Peyer's patch (tissue), 4 donors: ENCODE data around the gene FAM3C. TPM values are rescaled to one million over a fixed set of nuclear protein-coding genes. Genes with fewer than 3 reads are reported as not detected.

Experiments used
- DNase-seq, 3 donors: peaks; one replicate each; pipeline ENCODE4 v3.0.0-alpha.2; 2017 to 2019
- H3K27ac ChIP-seq, 4 donors: fragments of 200-600 bp; sonication (generic); one replicate each; pipeline ENCODE4 v1.5.1; 2016 to 2019
- H3K27me3 ChIP-seq, 2 donors: fragments of 200-600 bp; sonication (generic); one replicate each; pipeline ENCODE4 v1.5.1; 2019
- H3K36me3 ChIP-seq, 3 donors: fragments of 200-600 bp; sonication (generic); one replicate each; pipeline ENCODE4 v1.5.1; 2016 to 2019
- H3K4me1 ChIP-seq, 4 donors: fragments of 200-600 bp; sonication (generic); one replicate each; pipeline ENCODE4 v1.5.1; 2016 to 2019
- H3K4me3 ChIP-seq, 4 donors: fragments of 200-600 bp; sonication (generic); 1 replicate in 3 of 4; 2 replicates in 1 of 4; pipeline ENCODE4 v1.5.1; 2016 to 2019; ENCODE audit warnings: mild to moderate bottlenecking in 1 of 4
- H3K9me3 ChIP-seq, 4 donors: fragments of 200-600 bp; sonication (generic); one replicate each; pipeline ENCODE4 v1.5.1; 2016 to 2019; ENCODE audit warnings: mild to moderate bottlenecking in 1 of 4
- CTCF ChIP-seq, 6 experiments: fragments of 450-650 bp in 4 of 6; fragments of 200-600 bp in 2 of 6; sonication (generic) in 1 of 6; IDR thresholded peaks; one replicate each; pipeline ENCODE4 v1.5.1; 2017 to 2019; ENCODE audit warnings: antibody characterized with exemption in 6 of 6, mild to moderate bottlenecking in 3 of 6, moderate library complexity in 1 of 6
- POLR2A ChIP-seq, 2 donors: fragments of 450-650 bp; IDR thresholded peaks; one replicate each; pipeline ENCODE4 v1.5.1; 2017; ENCODE audit warnings: antibody characterized with exemption in 2 of 2, mild to moderate bottlenecking in 2 of 2, moderate library complexity in 2 of 2
- total RNA-seq, 4 donors: library from RNA; depleted of rRNA; stranded (reverse); fragments of >200 nt; gene quantifications; one replicate each; pipeline ENCODE4 v1.1.0, GENCODE V29; 2016

Gene FAM3C
- total RNA-seq, 4 donors from 2014 or later, result 20.6 to 204 (median 149) TPM

DNA sequence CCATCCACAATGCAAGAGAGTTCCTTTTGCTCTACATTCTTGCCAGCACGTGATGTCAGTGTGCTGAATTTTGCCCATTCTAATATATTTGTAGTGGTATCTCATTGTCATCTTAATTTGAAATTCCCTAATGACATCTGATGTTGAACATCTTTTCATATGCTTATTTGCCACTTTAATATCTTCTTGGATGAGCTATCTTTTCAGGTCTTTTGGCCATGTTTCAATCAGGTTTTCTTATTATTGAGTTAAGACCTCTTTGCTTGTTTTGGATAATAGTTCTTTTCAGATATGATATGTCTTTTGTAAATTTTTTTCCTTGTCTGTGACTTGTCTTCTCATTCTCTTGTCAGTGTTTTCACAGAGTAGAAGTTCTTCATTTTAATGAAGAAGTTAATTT is 20.4 kb upstream of the FAM3C start:
- Histone ChIP-seq H3K27ac (no peak overlapping the region), H3K9me3 (no peaks in the 10 kb centered on the region), H3K4me1 (peaks cover 0 to 13% (median 0%) of the 10 kb centered on the region in 4 donors), H3K36me3 (no peaks in the 10 kb centered on the region), H3K4me3 (no peak overlapping the region), H3K27me3 (no peaks in the 10 kb centered on the region)
- no peak for DNase-seq
- TF ChIP-seq POLR2A (IDR thresholded peaks at IDR 0.05) (no peak), CTCF (IDR thresholded peaks at IDR 0.05) (no peak)

- no peaks in the 10 kb centered on the region for H3K27me3 ChIP-seq
- H3K27ac ChIP-seq, result peak overlapping the region in 1 of 4 donors; percentile 47
- no peak for DNase-seq
- no peaks in the 10 kb centered on the region for H3K4me1 ChIP-seq
- no peak overlapping the region for H3K4me3 ChIP-seq
- H3K9me3 ChIP-seq, result no peaks in the 10 kb centered on the region
- no peak for TF ChIP-seq CTCF (IDR thresholded peaks at IDR 0.05)
- TF ChIP-seq POLR2A (IDR thresholded peaks at IDR 0.05), result no peak
- no peaks in the 10 kb centered on the region for H3K36me3 ChIP-seq
Measured at GRCh38 chr7:121414436-121414835, 18.3 kb upstream of the FAM3C start.

- Histone ChIP-seq H3K27ac (no peak overlapping the region), H3K36me3 (no peaks in the 10 kb centered on the region), H3K4me1 (peaks cover 0 to 3% (median 0%) of the 10 kb centered on the region in 4 donors), H3K4me3 (no peak overlapping the region), H3K9me3 (no peaks in the 10 kb centered on the region), H3K27me3 (no peaks in the 10 kb centered on the region)
- no peak for DNase-seq
- TF ChIP-seq POLR2A (IDR thresholded peaks at IDR 0.05) (no peak), CTCF (IDR thresholded peaks at IDR 0.05) (no peak)
Measured at GRCh38 chr7:121411597-121411979, 15.5 kb upstream of the FAM3C start.

DNA sequence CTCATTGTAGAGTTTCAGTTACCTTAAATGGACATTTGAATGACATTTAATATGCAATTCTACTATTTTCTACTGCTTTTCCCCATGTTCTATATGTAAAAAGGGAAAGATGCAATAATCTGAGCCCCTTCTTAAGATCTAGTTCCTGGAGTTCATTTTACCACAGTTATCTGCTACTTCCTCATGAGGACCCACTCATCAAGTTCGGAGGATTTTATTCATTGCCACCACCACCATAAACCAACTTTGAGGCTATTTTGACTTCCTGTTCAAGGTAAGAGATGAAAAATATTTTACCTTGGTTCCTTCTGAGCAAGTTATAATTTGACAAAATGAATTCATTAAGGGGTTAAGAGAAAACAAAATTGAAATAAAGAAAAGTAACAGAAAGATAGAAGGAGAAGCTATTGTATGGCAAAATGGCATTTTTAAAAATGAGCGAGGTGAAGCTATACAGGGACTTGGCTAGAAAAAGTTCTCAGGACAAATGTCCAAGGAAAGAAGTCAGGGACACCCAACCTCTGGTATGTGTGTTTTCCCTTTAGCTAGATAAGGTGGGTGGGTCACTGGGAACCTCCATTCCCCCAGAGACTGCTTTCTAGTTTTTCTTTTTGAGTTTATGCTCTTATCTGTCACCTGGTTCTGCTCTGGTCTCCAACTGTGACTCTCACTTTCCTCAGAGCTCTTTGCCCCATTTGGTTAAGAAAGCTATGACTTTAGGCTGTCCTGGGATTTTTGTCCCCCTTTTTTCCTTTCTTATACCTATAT is 14.9 kb upstream of the FAM3C start:
- no peak for DNase-seq
- no peaks in the 10 kb centered on the region for H3K27me3 ChIP-seq
- no peaks in the 10 kb centered on the region for H3K36me3 ChIP-seq
- no peak for TF ChIP-seq CTCF (IDR thresholded peaks at IDR 0.05)
- TF ChIP-seq POLR2A (IDR thresholded peaks at IDR 0.05), result no peak
- H3K9me3 ChIP-seq, result no peaks in the 10 kb centered on the region
- H3K4me1 ChIP-seq, result peaks cover 0 to 9% (median 0%) of the 10 kb centered on the region in 4 donors
- H3K27ac ChIP-seq, result no peak overlapping the region
- H3K4me3 ChIP-seq, result no peak overlapping the region

DNA sequence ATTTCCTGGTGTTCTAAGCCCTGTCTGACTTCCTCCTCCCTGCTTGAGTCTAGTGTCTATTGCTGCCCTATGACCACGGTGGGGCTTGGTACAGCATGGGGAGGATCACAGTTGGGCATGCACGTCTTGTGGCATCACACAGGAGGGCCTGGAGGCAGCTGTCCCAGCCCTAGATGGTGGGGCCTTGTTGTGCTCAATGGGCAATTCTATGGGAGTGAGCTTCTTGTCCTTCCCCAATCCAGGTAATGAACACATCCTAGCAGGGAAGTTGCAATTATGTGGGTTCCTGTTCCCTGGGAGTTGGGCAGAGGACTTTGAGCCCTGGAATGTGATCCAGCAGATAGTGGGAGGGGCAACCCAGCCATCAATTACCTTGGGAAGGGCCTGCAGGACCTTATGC is 10.8 kb upstream of the FAM3C start:
- no peak for TF ChIP-seq CTCF (IDR thresholded peaks at IDR 0.05)
- TF ChIP-seq POLR2A (IDR thresholded peaks at IDR 0.05), result no peak
- Histone ChIP-seq H3K9me3 (no peaks in the 10 kb centered on the region), H3K27ac (peak overlapping the region in 3 of 4 donors; percentile 9 to 85 (median 71)), H3K27me3 (no peaks in the 10 kb centered on the region), H3K4me3 (no peak overlapping the region), H3K4me1 (peaks cover 0 to 10% (median 0%) of the 10 kb centered on the region in 4 donors), H3K36me3 (no peaks in the 10 kb centered on the region)
- peak in 2 of 3 donors; percentile 69 to 85 for DNase-seq
